ENCODE results near the gene DDB1. TPM values are rescaled to one million over a fixed set of nuclear protein-coding genes. Genes with fewer than 3 reads are reported as not detected.

DDB1 gene
- total RNA-seq, 1 donor from 2014 or later, result 228 TPM

- DNase-seq (ENCODE audit: low read depth), result no peak
- H3K36me3 ChIP-seq (ENCODE audit: control insufficient read depth, insufficient read depth, low read length), result peaks cover 17% of the 10 kb centered on the region
Measured at GRCh38 chr11:61342207-61342803, 9.4 kb upstream of the DDB1 start.

GRCh38 chr11:61341706-61342105 is 8.8 kb upstream of the DDB1 start:
- H3K4me3 ChIP-seq (ENCODE audit: low read depth, low read length), result no peak overlapping the region
- H3K36me3 ChIP-seq (ENCODE audit: control insufficient read depth, insufficient read depth, low read length), result peaks cover 17% of the 10 kb centered on the region
- no peak for TF ChIP-seq CTCF (IDR thresholded peaks at IDR 0.05; ENCODE audit: insufficient read depth, low read length, severe bottlenecking)
- H3K27me3 ChIP-seq (ENCODE audit: control insufficient read depth, insufficient read depth, low read length), result no peaks in the 10 kb centered on the region
- DNase-seq (ENCODE audit: low read depth) (no peak), FAIRE-seq (no peak)

More at GRCh38 chr11:61342207-61342803, 9.4 kb upstream of the DDB1 start:
- H3K4me3 ChIP-seq (ENCODE audit: low read depth, low read length), result no peak overlapping the region
- no peaks in the 10 kb centered on the region for H3K27me3 ChIP-seq (ENCODE audit: control insufficient read depth, insufficient read depth, low read length)
- TF ChIP-seq CTCF (IDR thresholded peaks at IDR 0.05; ENCODE audit: insufficient read depth, low read length, severe bottlenecking), result no peak
- FAIRE-seq, result no peak

GRCh38 chr11:61340979-61341378 is 8.1 kb upstream of the DDB1 start:
- H3K27me3 ChIP-seq (ENCODE audit: control insufficient read depth, insufficient read depth, low read length), result no peaks in the 10 kb centered on the region
- H3K4me3 ChIP-seq (ENCODE audit: low read depth, low read length), result no peak overlapping the region
- DNase-seq (ENCODE audit: low read depth) (no peak), FAIRE-seq (no peak)
- no peak for TF ChIP-seq CTCF (IDR thresholded peaks at IDR 0.05; ENCODE audit: insufficient read depth, low read length, severe bottlenecking)
- H3K36me3 ChIP-seq (ENCODE audit: control insufficient read depth, insufficient read depth, low read length), result peaks cover 15% of the 10 kb centered on the region

GRCh38 chr11:61339490-61339878 is 6.6 kb upstream of the DDB1 start:
- H3K27me3 ChIP-seq (ENCODE audit: control insufficient read depth, insufficient read depth, low read length), result no peaks in the 10 kb centered on the region
- peaks cover 15% of the 10 kb centered on the region for H3K36me3 ChIP-seq (ENCODE audit: control insufficient read depth, insufficient read depth, low read length)
- no peak for DNase-seq (ENCODE audit: low read depth)
- FAIRE-seq, result no peak
- no peak overlapping the region for H3K4me3 ChIP-seq (ENCODE audit: low read depth, low read length)
- TF ChIP-seq CTCF (IDR thresholded peaks at IDR 0.05; ENCODE audit: insufficient read depth, low read length, severe bottlenecking), result no peak

- Histone ChIP-seq H3K36me3 (ENCODE audit: control insufficient read depth, insufficient read depth, low read length) (peaks cover 15% of the 10 kb centered on the region), H3K4me3 (ENCODE audit: low read depth, low read length) (no peak overlapping the region), H3K27me3 (ENCODE audit: control insufficient read depth, insufficient read depth, low read length) (no peaks in the 10 kb centered on the region)
- FAIRE-seq (no peak), DNase-seq (ENCODE audit: low read depth) (no peak)
- no peak for TF ChIP-seq CTCF (IDR thresholded peaks at IDR 0.05; ENCODE audit: insufficient read depth, low read length, severe bottlenecking)
Measured at GRCh38 chr11:61338783-61339489, 6.0 kb upstream of the DDB1 start.
